ENCODE results near the gene NKX3-2.

GRCh38 chr4:13555325-13555724 lies 11.0 kb upstream of the NKX3-2 start:
- TF ChIP-seq CTCF (IDR thresholded peaks at IDR 0.05; ENCODE audit: insufficient read depth, low read length, poor library complexity, severe bottlenecking) (no peak), EZH2phosphoT487 (conservative IDR thresholded peaks at IDR 0.05; ENCODE audit: low read length) (no peak)

All from SU-DHL-6 (cell line).